Transverse colon (tissue), 4 donors: Measurements from ENCODE around the gene SHH. TPM values are rescaled to one million over a fixed set of nuclear protein-coding genes. Genes with fewer than 3 reads are reported as not detected.
A peak's percentile ranks its signal among the peaks of the same experiment; 100 is the strongest.

Experiments
- DNase-seq: peaks from one replicate; pipeline ENCODE4 v3.0.0-alpha.2; 2019
- H3K27ac ChIP-seq, 4 donors: fragments of 200-600 bp; sonication (generic); 2 replicates each; pipeline ENCODE4 v1.5.1; 2016 to 2018; ENCODE audit warnings: inconsistent platforms in 4 of 4
- H3K27me3 ChIP-seq: fragments of 200-600 bp; sonication (generic); 2 replicates; pipeline ENCODE4 v1.5.1; 2017; ENCODE audit warnings: inconsistent platforms
- H3K36me3 ChIP-seq, 4 donors: fragments of 200-600 bp; sonication (generic); 2 replicates each; pipeline ENCODE4 v1.5.1; 2017 to 2019; ENCODE audit warnings: inconsistent platforms in 4 of 4
- H3K4me1 ChIP-seq, 4 donors: fragments of 200-600 bp; sonication (generic); 2 replicates each; pipeline ENCODE4 v1.5.1; 2017 to 2020; ENCODE audit warnings: inconsistent platforms in 4 of 4
- H3K4me3 ChIP-seq, 4 donors: fragments of 200-600 bp; sonication (generic); 1 replicate in 1 of 4; 2 replicates in 3 of 4; pipeline versions ENCODE4 v1.5.1 to v1.6.1; 2017 to 2019; ENCODE audit warnings: inconsistent platforms in 4 of 4
- H3K9me3 ChIP-seq, 2 donors: fragments of 200-600 bp; sonication (generic); 2 replicates each; pipeline ENCODE4 v1.5.1; 2017 to 2019; ENCODE audit warnings: inconsistent platforms in 2 of 2
- EP300 ChIP-seq: sonication (generic); formaldehyde crosslinking; IDR thresholded peaks from one replicate; pipeline ENCODE4 v1.6.1; 2017; ENCODE audit warnings: antibody characterized with exemption, low read depth
- POLR2A ChIP-seq: fragments of 450-650 bp; IDR thresholded peaks from one replicate; pipeline ENCODE4 v1.6.1; 2016; ENCODE audit warnings: antibody characterized with exemption, mild to moderate bottlenecking, moderate library complexity
- POLR2AphosphoS5 ChIP-seq, 3 donors: sonication (generic); formaldehyde crosslinking; IDR thresholded peaks; one replicate each; pipeline ENCODE4 v1.6.1; 2016; ENCODE audit warnings: antibody characterized with exemption in 3 of 3
- WGBS, 2 donors: methylation state at CpG; one replicate each; pipeline ENCODE4 v1.1.5; 2018; ENCODE audit warnings: low coverage in 1 of 2; 5-methylcytosine and 5-hydroxymethylcytosine counted together
- in situ Hi-C, 4 donors: fragments of 200-750 bp; cut with MboI; loops; one replicate each; pipeline versions ENCODE4 v1.15.0 to v1.15.1; 2017; ENCODE audit warnings: low sequenced_read_pairs in 3 of 4, low pct_ligation_motif_present in 1 of 4, low pct_unique_long_range_greater_than_20kb in 1 of 4
- intact Hi-C: fragments of 100-400 bp; cut with DNase I; formaldehyde crosslinking; loops from one replicate; pipeline ENCODE4 v1.15.1; 2023; ENCODE audit warnings: low total_unique reads
- total RNA-seq, 4 donors: library from RNA; depleted of rRNA; stranded (reverse); fragments of >200 nt; gene quantifications; one replicate each; pipeline ENCODE4 v1.1.0, GENCODE V29; 2016
- TF ChIP-seq, protein P1 (sequence below), 5 experiments: fragments of 200-600 bp in 3 of 5; fragments of 450-650 bp in 2 of 5; sonication (generic) in 3 of 5; IDR thresholded peaks; 1 replicate in 2 of 5; 2 replicates in 3 of 5; pipeline ENCODE4 v1.5.1; 2016 to 2017; ENCODE audit warnings: antibody characterized with exemption in 5 of 5, inconsistent platforms in 3 of 5, mild to moderate bottlenecking in 2 of 5, moderate library complexity in 1 of 5

The SHH gene
- total RNA-seq, 4 donors from 2014 or later: 0.40 to 3.7 (median 2.0) TPM

DNA sequence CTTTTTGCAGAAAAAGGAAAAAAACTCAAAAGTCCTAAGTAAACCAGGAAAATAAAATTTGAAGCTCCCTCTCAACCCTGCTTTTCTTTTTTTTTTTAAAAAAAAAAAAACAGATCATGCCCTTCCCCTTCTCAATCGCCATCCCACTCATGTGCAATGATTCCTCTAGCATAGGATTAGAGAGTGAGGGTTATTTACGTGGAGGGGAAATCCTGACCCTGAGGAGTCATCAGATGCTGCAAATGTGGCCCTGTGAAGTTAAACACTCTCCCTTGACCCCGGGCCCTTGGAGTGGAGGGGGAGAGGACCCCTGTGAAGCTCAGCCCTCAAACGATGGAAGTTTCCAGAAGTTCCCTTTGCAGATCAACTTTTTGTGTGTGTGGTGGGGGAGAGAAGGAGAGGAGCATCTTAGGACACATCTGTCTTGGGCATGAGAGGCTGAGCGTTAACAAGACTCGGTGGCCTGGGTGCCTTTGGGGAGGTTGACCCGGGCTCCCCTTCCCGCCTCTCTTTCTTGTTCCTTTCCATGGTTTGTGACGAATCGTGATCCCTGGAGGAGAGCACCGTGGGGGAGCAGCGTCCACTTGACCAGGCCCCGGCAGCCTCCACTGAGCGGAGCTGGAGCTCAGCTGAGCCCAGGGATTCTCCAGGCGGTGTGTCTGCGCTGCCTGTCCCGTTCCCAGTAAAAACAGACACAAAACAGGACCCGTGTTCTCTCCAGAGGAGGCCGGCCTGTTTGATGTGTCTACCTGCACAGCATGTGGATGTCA, 1.5 kb upstream of the SHH start:
- H3K36me3 ChIP-seq: no peaks in the 10 kb centered on the region
- no peaks in the 10 kb centered on the region for H3K9me3 ChIP-seq
- H3K27me3 ChIP-seq: peaks cover 87% of the 10 kb centered on the region
- WGBS, 2 donors: 30 to 36% methylated on average over 3 to 19 of the region's 19 CpGs
- no peak overlapping the region for H3K27ac ChIP-seq
- DNase-seq: no peak
- peaks cover 0 to 39% (median 32%) of the 10 kb centered on the region in 4 donors for H3K4me1 ChIP-seq
- H3K4me3 ChIP-seq: no peak overlapping the region
- TF ChIP-seq, protein P1, sequence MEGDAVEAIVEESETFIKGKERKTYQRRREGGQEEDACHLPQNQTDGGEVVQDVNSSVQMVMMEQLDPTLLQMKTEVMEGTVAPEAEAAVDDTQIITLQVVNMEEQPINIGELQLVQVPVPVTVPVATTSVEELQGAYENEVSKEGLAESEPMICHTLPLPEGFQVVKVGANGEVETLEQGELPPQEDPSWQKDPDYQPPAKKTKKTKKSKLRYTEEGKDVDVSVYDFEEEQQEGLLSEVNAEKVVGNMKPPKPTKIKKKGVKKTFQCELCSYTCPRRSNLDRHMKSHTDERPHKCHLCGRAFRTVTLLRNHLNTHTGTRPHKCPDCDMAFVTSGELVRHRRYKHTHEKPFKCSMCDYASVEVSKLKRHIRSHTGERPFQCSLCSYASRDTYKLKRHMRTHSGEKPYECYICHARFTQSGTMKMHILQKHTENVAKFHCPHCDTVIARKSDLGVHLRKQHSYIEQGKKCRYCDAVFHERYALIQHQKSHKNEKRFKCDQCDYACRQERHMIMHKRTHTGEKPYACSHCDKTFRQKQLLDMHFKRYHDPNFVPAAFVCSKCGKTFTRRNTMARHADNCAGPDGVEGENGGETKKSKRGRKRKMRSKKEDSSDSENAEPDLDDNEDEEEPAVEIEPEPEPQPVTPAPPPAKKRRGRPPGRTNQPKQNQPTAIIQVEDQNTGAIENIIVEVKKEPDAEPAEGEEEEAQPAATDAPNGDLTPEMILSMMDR (IDR thresholded peaks at IDR 0.05): no peak
- no peak for TF ChIP-seq POLR2A
- no peak for TF ChIP-seq POLR2AphosphoS5 (IDR thresholded peaks at IDR 0.05)
- in situ Hi-C loops (loop anchor here in 2 of 4 donors (10.0 to 25.0 kb wide), 3 partner anchors 649 to 999 kb away; no protein-coding TSS in a partner anchor), intact Hi-C loops (no loop called here)

DNA sequence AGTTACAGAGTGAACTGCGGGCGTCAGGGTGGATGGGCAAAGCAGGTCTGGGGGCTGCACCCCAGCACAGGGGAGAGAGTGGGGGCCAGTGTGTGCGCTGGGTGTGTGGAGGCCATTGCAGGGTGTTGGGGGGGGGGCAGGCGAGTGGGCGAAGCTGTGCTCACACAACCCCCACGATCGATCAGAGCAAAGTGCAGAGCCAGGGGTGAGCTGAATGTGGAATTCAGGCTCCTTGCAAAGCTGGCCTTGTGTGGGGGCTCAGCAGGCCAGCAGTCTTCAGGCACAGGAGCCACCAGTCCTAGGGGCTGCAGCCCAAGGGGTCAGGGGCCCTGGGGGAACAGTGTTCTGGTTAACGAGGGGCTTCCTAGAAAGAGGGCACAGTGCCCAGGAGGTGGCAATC, 862 bp upstream of the SHH start:
- H3K4me3 ChIP-seq: no peak overlapping the region
- no peaks in the 10 kb centered on the region for H3K9me3 ChIP-seq
- peaks cover 0 to 45% (median 38%) of the 10 kb centered on the region in 4 donors for H3K4me1 ChIP-seq
- H3K27ac ChIP-seq: no peak overlapping the region
- no peaks in the 10 kb centered on the region for H3K36me3 ChIP-seq
- DNase-seq: no peak
- TF ChIP-seq, protein P1 (IDR thresholded peaks at IDR 0.05): no peak
- TF ChIP-seq POLR2AphosphoS5 (IDR thresholded peaks at IDR 0.05) (no peak), POLR2A (no peak), EP300 (no peak)
- 8 to 22% methylated on average over 6 to 8 of the region's 8 CpGs for WGBS, 2 donors
- intact Hi-C loops (no loop called here), in situ Hi-C loops (loop anchor here in 2 of 4 donors (10.0 to 25.0 kb wide), 3 partner anchors 649 to 999 kb away; no protein-coding TSS in a partner anchor)
- H3K27me3 ChIP-seq: peaks cover 87% of the 10 kb centered on the region

DNA sequence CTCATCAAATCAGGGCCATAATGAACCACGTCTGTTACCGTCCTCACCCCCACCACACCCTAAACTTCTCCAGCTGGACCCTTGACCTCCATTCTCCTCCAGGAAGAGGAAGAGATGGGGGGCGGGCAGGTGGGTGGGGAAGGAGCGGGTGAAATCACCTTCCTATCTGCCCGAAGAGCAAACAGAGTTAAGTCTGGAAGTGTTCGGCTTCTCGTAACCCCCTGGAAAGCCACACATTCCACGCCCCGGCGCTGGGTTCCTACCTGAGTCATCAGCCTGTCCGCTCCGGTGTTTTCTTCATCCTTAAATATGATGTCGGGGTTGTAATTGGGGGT, 736 bp downstream of the SHH start:
- Histone ChIP-seq H3K36me3 (no peaks in the 10 kb centered on the region), H3K9me3 (no peaks in the 10 kb centered on the region), H3K27me3 (peaks cover 99% of the 10 kb centered on the region), H3K4me1 (peaks cover 0 to 58% (median 44%) of the 10 kb centered on the region in 4 donors), H3K4me3 (peak overlapping the region in 1 of 4 donors; percentile 36), H3K27ac (no peak overlapping the region)
- in situ Hi-C loops (loop anchor here in 2 of 4 donors (10.0 to 25.0 kb wide), 3 partner anchors 651 to 1001 kb away; no protein-coding TSS in a partner anchor), intact Hi-C loops (no loop called here)
- TF ChIP-seq, protein P1 (IDR thresholded peaks at IDR 0.05): no peak
- TF ChIP-seq POLR2AphosphoS5 (IDR thresholded peaks at IDR 0.05) (no peak), EP300 (no peak), POLR2A (no peak)
- WGBS, 2 donors: 2% methylated on average over 13 of the region's 13 CpGs; no CpG with 5 or more reads in 1 of the 2 donors
- DNase-seq: peak; percentile 55

DNA sequence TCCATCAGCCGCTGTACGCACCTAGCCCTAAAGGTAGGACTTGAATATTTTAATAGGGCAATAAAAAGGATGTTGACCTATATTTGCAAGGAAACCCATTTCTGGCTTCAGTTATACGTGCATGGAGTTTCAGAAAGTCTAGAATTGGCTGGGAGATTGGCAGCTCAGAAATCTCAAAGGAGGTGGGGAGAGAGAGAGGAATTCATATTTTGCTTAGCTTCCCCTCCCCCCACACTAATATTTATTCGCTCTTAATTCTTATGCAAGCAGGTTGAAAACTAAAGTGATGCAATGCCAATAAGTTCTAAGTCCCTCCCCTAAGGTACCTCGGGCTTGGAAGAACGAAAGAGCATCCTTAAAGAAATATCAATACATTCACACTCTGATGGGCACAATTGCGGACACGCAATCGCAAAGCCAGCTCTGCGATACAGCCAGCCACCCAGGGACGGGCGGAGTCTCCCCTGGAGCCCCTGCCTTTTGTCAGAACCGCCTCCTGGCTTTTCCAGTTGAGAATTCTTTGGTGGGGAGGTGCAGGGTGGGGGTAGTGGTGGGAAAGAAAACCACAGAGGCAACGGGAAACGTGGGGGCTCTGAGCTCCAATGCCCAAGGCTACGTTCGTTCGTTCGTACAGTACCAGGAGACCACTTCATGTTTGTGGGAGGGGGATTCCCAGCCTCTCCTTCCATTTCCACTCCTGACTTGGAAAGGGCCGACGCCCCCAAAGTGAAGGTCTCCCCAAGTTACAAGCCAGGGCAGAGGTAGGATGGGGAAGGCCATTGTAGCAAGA, 1.3 kb downstream of the SHH start:
- in situ Hi-C loops (loop anchor here in 2 of 4 donors (10.0 to 25.0 kb wide), 3 partner anchors 651 to 1001 kb away; no protein-coding TSS in a partner anchor), intact Hi-C loops (no loop called here)
- Histone ChIP-seq H3K4me1 (peaks cover 0 to 63% (median 46%) of the 10 kb centered on the region in 4 donors), H3K27me3 (peaks cover 100% of the 10 kb centered on the region), H3K27ac (no peak overlapping the region), H3K36me3 (no peaks in the 10 kb centered on the region), H3K4me3 (peak overlapping the region in 1 of 4 donors; percentile 48), H3K9me3 (no peaks in the 10 kb centered on the region)
- TF ChIP-seq, protein P1 (IDR thresholded peaks at IDR 0.05): no peak
- TF ChIP-seq POLR2AphosphoS5 (IDR thresholded peaks at IDR 0.05) (no peak), POLR2A (no peak), EP300 (no peak)
- no peak for DNase-seq
- WGBS, 2 donors: 9 to 10% methylated on average over 7 to 21 of the region's 21 CpGs
